NT2/D1 (cell line): ENCODE data around the gene PSME4.

Experiments used
- YY1 ChIP-seq: IDR thresholded peaks from 2 replicates; pipeline ENCODE4 v1.6.1; 2011; ENCODE audit not compliant: insufficient read length, insufficient read depth
- ZNF274 ChIP-seq: IDR thresholded peaks from 2 replicates; pipeline ENCODE4 v1.6.1; 2011; ENCODE audit warnings: mild to moderate bottlenecking, low read depth, low read length

GRCh38 chr2:53896864-53897263 lies 73.9 kb downstream of the PSME4 start:
- TF ChIP-seq YY1 (no peak), ZNF274 (no peak)
